Activated gamma-delta T cell treated with Interleukin-2 at 50 U/mL for 16 hours (primary cell): ENCODE measurements around the gene HSPA12A.

Experiments used
- DNase-seq: peaks from one replicate; pipeline ENCODE4 v3.0.0-alpha.2; 2020

The HSPA12A gene

GRCh38 chr10:116690356-116691322 lies 51.7 kb downstream of the HSPA12A start:
- no peak for DNase-seq

- no peak for DNase-seq
Observed at GRCh38 chr10:116689744-116690143, 52.6 kb downstream of the HSPA12A start.

- no peak for DNase-seq
Observed at GRCh38 chr10:116688741-116689495, 53.4 kb downstream of the HSPA12A start.

- DNase-seq: no peak
Observed at GRCh38 chr10:116688241-116688711, 54.1 kb downstream of the HSPA12A start.

GRCh38 chr10:116687633-116688032 lies 54.7 kb downstream of the HSPA12A start:
- DNase-seq: no peak

GRCh38 chr10:116686632-116687031 lies 55.7 kb downstream of the HSPA12A start:
- no peak for DNase-seq

- no peak for DNase-seq
Observed at GRCh38 chr10:116685807-116686206, 56.6 kb downstream of the HSPA12A start.

- DNase-seq: no peak
Observed at GRCh38 chr10:116684781-116685180, 57.6 kb downstream of the HSPA12A start.

- no peak for DNase-seq
Observed at GRCh38 chr10:116683821-116684220, 58.5 kb downstream of the HSPA12A start.

GRCh38 chr10:116683166-116683565 lies 59.2 kb downstream of the HSPA12A start:
- no peak for DNase-seq

GRCh38 chr10:116679351-116679750 lies 63.0 kb downstream of the HSPA12A start:
- DNase-seq: no peak

GRCh38 chr10:116676633-116677032 lies 65.7 kb downstream of the HSPA12A start:
- DNase-seq: no peak

- no peak for DNase-seq
Observed at GRCh38 chr10:116676118-116676517, 66.2 kb downstream of the HSPA12A start.

GRCh38 chr10:116674901-116675423 lies 67.4 kb downstream of the HSPA12A start:
- DNase-seq: no peak

- DNase-seq: no peak
Observed at GRCh38 chr10:116673866-116674265, 68.5 kb downstream of the HSPA12A start.

- DNase-seq: no peak
Observed at GRCh38 chr10:116672891-116673290, 69.5 kb downstream of the HSPA12A start.

GRCh38 chr10:116671274-116671926 lies 71.0 kb downstream of the HSPA12A start:
- DNase-seq: no peak

- no peak for DNase-seq
Observed at GRCh38 chr10:116670706-116671105, 71.7 kb downstream of the HSPA12A start.

GRCh38 chr10:116669832-116670644 lies 72.3 kb downstream of the HSPA12A start:
- DNase-seq: no peak

GRCh38 chr10:116669080-116669479 lies 73.3 kb downstream of the HSPA12A start:
- DNase-seq: no peak

- DNase-seq: no peak
Observed at GRCh38 chr10:116668446-116668845, 73.9 kb downstream of the HSPA12A start.

- no peak for DNase-seq
Observed at GRCh38 chr10:116668018-116668417, 74.3 kb downstream of the HSPA12A start.
